Ishikawa (cell line): ENCODE measurements around the gene ARPC1A.

Experiments used
- CEBPB ChIP-seq: IDR thresholded peaks from 2 replicates; pipeline ENCODE4 v1.6.1; 2012
- EP300 ChIP-seq: IDR thresholded peaks from 2 replicates; pipeline ENCODE4 v1.6.1; 2012; ENCODE audit warnings: borderline replicate concordance
- RAD21 ChIP-seq: IDR thresholded peaks from 2 replicates; pipeline ENCODE4 v1.6.1; 2012; ENCODE audit warnings: low read depth
- TAF1 ChIP-seq: IDR thresholded peaks from 2 replicates; pipeline ENCODE4 v1.6.1; 2012; ENCODE audit warnings: low read depth, mild to moderate bottlenecking
- TEAD4 ChIP-seq: IDR thresholded peaks from 2 replicates; pipeline ENCODE4 v1.6.1; 2012
- YY1 ChIP-seq: IDR thresholded peaks from 2 replicates; pipeline ENCODE4 v1.6.1; 2012; ENCODE audit warnings: low read depth
- TF ChIP-seq, protein P1 (sequence below): IDR thresholded peaks from 2 replicates; pipeline ENCODE4 v1.6.1; 2012
- TF ChIP-seq, protein P2 (sequence below): IDR thresholded peaks from 2 replicates; pipeline ENCODE4 v1.6.1; 2012

DNA sequence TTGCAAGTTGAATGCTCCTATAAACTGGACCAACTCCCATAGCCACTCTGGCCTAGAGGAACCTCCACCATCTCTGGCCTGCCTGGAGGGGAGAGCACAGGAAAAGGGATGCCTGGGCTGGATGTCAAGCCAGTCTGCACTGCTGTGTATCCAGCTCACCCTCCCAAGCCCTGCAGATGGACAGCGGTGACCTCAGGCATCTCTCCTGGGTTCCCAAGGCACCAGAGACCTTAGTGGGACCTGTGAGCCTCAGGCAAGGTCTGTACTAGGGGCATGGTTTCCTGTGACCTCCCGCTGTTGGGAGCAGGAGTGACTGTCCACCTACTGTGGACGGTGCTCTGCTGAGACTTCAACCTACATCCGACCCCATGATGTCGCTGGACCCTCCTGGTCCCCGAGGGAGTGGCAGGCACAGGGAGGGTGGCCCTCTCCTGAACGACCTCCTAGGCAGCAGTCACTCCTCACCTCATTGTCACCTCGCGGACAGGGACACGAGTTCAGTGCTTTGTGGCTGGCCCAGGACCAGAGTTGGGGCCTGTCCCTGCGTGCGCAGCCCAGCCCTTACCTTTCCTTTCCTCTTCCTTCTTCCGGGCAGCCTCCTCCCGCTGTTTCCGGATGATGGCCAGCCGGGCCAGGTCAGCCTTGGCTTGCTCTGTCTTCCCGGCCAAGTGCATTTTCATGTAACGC is 71.7 kb downstream of the ARPC1A start:
- TF ChIP-seq YY1: no peak
- TF ChIP-seq TAF1: no peak
- TF ChIP-seq, protein P1, sequence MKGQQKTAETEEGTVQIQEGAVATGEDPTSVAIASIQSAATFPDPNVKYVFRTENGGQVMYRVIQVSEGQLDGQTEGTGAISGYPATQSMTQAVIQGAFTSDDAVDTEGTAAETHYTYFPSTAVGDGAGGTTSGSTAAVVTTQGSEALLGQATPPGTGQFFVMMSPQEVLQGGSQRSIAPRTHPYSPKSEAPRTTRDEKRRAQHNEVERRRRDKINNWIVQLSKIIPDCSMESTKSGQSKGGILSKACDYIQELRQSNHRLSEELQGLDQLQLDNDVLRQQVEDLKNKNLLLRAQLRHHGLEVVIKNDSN: no peak
- TF ChIP-seq EP300: no peak
- TF ChIP-seq CEBPB: no peak
- TF ChIP-seq, protein P2, sequence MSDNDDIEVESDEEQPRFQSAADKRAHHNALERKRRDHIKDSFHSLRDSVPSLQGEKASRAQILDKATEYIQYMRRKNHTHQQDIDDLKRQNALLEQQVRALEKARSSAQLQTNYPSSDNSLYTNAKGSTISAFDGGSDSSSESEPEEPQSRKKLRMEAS: no peak
- no peak for TF ChIP-seq RAD21
- TF ChIP-seq TEAD4: no peak
